ENCODE data around the gene LGALS3BP. TPM values are rescaled to one million over a fixed set of nuclear protein-coding genes. Genes with fewer than 3 reads are reported as not detected.

LGALS3BP gene
- total and polyA plus RNA-seq, 4 donors: 70.7 to 174 (median 133) TPM

- no peak overlapping the region for H3K4me3 ChIP-seq (ENCODE audit: low read length in 2 of 2)
- intact Hi-C loops (cut with DNase I): no loop called here
- ATAC-seq (ENCODE audit: low FRiP score): no peak
- H3K9me3 ChIP-seq (ENCODE audit: control insufficient read depth, low read length): no peaks in the 10 kb centered on the region
- 92 to 94% methylated on average over 22 of the region's 22 CpGs for WGBS, 2 donors
- H3K27me3 ChIP-seq (ENCODE audit: control insufficient read depth in 1 of 2, insufficient read depth in 2 of 2, low read length in 1 of 2): no peaks in the 10 kb centered on the region
- H3K4me1 ChIP-seq (ENCODE audit: control insufficient read depth in 1 of 2, insufficient read depth in 2 of 2, low read length in 2 of 2): no peaks in the 10 kb centered on the region
- no peak overlapping the region for H3K27ac ChIP-seq (ENCODE audit: low read depth in 1 of 2, low read length in 2 of 2)
- DNase-seq: peak; percentile 38 to 66
- peaks cover 0 to 2% of the 10 kb centered on the region in 2 donors for H3K36me3 ChIP-seq (ENCODE audit: control insufficient read depth in 1 of 2, insufficient read depth in 2 of 2, low read length in 1 of 2)
Observed at GRCh38 chr17:78991906-78992532, 12.3 kb upstream of the LGALS3BP start.

GRCh38 chr17:78991017-78991738 lies 11.5 kb upstream of the LGALS3BP start:
- WGBS, 2 donors: 93 to 94% methylated on average over 33 of the region's 33 CpGs
- peak; percentile 45 to 65 for DNase-seq
- ATAC-seq (ENCODE audit: low FRiP score): no peak
- H3K4me1 ChIP-seq (ENCODE audit: control insufficient read depth in 1 of 2, insufficient read depth in 2 of 2, low read length in 2 of 2): no peaks in the 10 kb centered on the region
- no peak overlapping the region for H3K4me3 ChIP-seq (ENCODE audit: low read length in 2 of 2)
- no peaks in the 10 kb centered on the region for H3K27me3 ChIP-seq (ENCODE audit: control insufficient read depth in 1 of 2, insufficient read depth in 2 of 2, low read length in 1 of 2)
- intact Hi-C loops (cut with DNase I): no loop called here
- no peaks in the 10 kb centered on the region for H3K9me3 ChIP-seq (ENCODE audit: control insufficient read depth, low read length)
- H3K36me3 ChIP-seq (ENCODE audit: control insufficient read depth in 1 of 2, insufficient read depth in 2 of 2, low read length in 1 of 2): peaks cover 0 to 2% of the 10 kb centered on the region in 2 donors
- H3K27ac ChIP-seq (ENCODE audit: low read depth in 1 of 2, low read length in 2 of 2): no peak overlapping the region

GRCh38 chr17:78990349-78991016 lies 10.8 kb upstream of the LGALS3BP start:
- DNase-seq: peak; percentile 36 to 76
- H3K27me3 ChIP-seq (ENCODE audit: control insufficient read depth in 1 of 2, insufficient read depth in 2 of 2, low read length in 1 of 2): no peaks in the 10 kb centered on the region
- WGBS, 2 donors: 95 to 96% methylated on average over 29 of the region's 29 CpGs
- intact Hi-C loops (cut with DNase I): no loop called here
- H3K4me3 ChIP-seq (ENCODE audit: low read length in 2 of 2): no peak overlapping the region
- peaks cover 0 to 2% of the 10 kb centered on the region in 2 donors for H3K36me3 ChIP-seq (ENCODE audit: control insufficient read depth in 1 of 2, insufficient read depth in 2 of 2, low read length in 1 of 2)
- no peak overlapping the region for H3K27ac ChIP-seq (ENCODE audit: low read depth in 1 of 2, low read length in 2 of 2)
- no peak for ATAC-seq (ENCODE audit: low FRiP score)
- no peaks in the 10 kb centered on the region for H3K4me1 ChIP-seq (ENCODE audit: control insufficient read depth in 1 of 2, insufficient read depth in 2 of 2, low read length in 2 of 2)
- H3K9me3 ChIP-seq (ENCODE audit: control insufficient read depth, low read length): no peaks in the 10 kb centered on the region

GRCh38 chr17:78988152-78988551 lies 8.4 kb upstream of the LGALS3BP start:
- no peak overlapping the region for H3K4me3 ChIP-seq (ENCODE audit: low read length in 2 of 2)
- H3K4me1 ChIP-seq (ENCODE audit: control insufficient read depth in 1 of 2, insufficient read depth in 2 of 2, low read length in 2 of 2): no peaks in the 10 kb centered on the region
- no peaks in the 10 kb centered on the region for H3K9me3 ChIP-seq (ENCODE audit: control insufficient read depth, low read length)
- ATAC-seq (ENCODE audit: low FRiP score) (no peak), DNase-seq (no peak)
- intact Hi-C loops (cut with DNase I): no loop called here
- 50 to 56% methylated on average over 6 of the region's 6 CpGs for WGBS, 2 donors
- H3K27me3 ChIP-seq (ENCODE audit: control insufficient read depth in 1 of 2, insufficient read depth in 2 of 2, low read length in 1 of 2): no peaks in the 10 kb centered on the region
- no peak overlapping the region for H3K27ac ChIP-seq (ENCODE audit: low read depth in 1 of 2, low read length in 2 of 2)
- H3K36me3 ChIP-seq (ENCODE audit: control insufficient read depth in 1 of 2, insufficient read depth in 2 of 2, low read length in 1 of 2): no peaks in the 10 kb centered on the region

GRCh38 chr17:78986649-78987328 lies 7.1 kb upstream of the LGALS3BP start:
- DNase-seq: no peak
- peak; percentile 64 for ATAC-seq (ENCODE audit: low FRiP score)
- WGBS, 2 donors: 12 to 16% methylated on average over 15 of the region's 15 CpGs

GRCh38 chr17:78986048-78986648 lies 6.4 kb upstream of the LGALS3BP start:
- 31 to 34% methylated on average over 6 of the region's 6 CpGs for WGBS, 2 donors
- Histone ChIP-seq H3K9me3 (ENCODE audit: control insufficient read depth, low read length) (no peaks in the 10 kb centered on the region), H3K4me1 (ENCODE audit: control insufficient read depth in 1 of 2, insufficient read depth in 2 of 2, low read length in 2 of 2) (no peaks in the 10 kb centered on the region), H3K27ac (ENCODE audit: low read depth in 1 of 2, low read length in 2 of 2) (no peak overlapping the region), H3K36me3 (ENCODE audit: control insufficient read depth in 1 of 2, insufficient read depth in 2 of 2, low read length in 1 of 2) (no peaks in the 10 kb centered on the region), H3K27me3 (ENCODE audit: control insufficient read depth in 1 of 2, insufficient read depth in 2 of 2, low read length in 1 of 2) (no peaks in the 10 kb centered on the region), H3K4me3 (ENCODE audit: low read length in 2 of 2) (no peak overlapping the region)
- DNase-seq (no peak), ATAC-seq (ENCODE audit: low FRiP score) (peak; percentile 73)
- intact Hi-C loops (cut with DNase I): no loop called here

More at GRCh38 chr17:78986649-78987328, 7.1 kb upstream of the LGALS3BP start:
- Histone ChIP-seq H3K4me1 (ENCODE audit: control insufficient read depth in 1 of 2, insufficient read depth in 2 of 2, low read length in 2 of 2) (no peaks in the 10 kb centered on the region), H3K27me3 (ENCODE audit: control insufficient read depth in 1 of 2, insufficient read depth in 2 of 2, low read length in 1 of 2) (no peaks in the 10 kb centered on the region), H3K36me3 (ENCODE audit: control insufficient read depth in 1 of 2, insufficient read depth in 2 of 2, low read length in 1 of 2) (no peaks in the 10 kb centered on the region), H3K9me3 (ENCODE audit: control insufficient read depth, low read length) (no peaks in the 10 kb centered on the region), H3K27ac (ENCODE audit: low read depth in 1 of 2, low read length in 2 of 2) (peak overlapping the region in 1 of 2 donors; percentile 21), H3K4me3 (ENCODE audit: low read length in 2 of 2) (peak overlapping the region in 1 of 2 donors; percentile 5)
- intact Hi-C loops (cut with DNase I): no loop called here

- no peak overlapping the region for H3K27ac ChIP-seq (ENCODE audit: low read depth in 1 of 2, low read length in 2 of 2)
- no peaks in the 10 kb centered on the region for H3K9me3 ChIP-seq (ENCODE audit: control insufficient read depth, low read length)
- intact Hi-C loops (cut with DNase I): no loop called here
- ATAC-seq (ENCODE audit: low FRiP score) (no peak), DNase-seq (no peak)
- no peaks in the 10 kb centered on the region for H3K36me3 ChIP-seq (ENCODE audit: control insufficient read depth in 1 of 2, insufficient read depth in 2 of 2, low read length in 1 of 2)
- H3K4me3 ChIP-seq (ENCODE audit: low read length in 2 of 2): no peak overlapping the region
- 94 to 95% methylated on average over 5 of the region's 5 CpGs for WGBS, 2 donors
- H3K4me1 ChIP-seq (ENCODE audit: control insufficient read depth in 1 of 2, insufficient read depth in 2 of 2, low read length in 2 of 2): no peaks in the 10 kb centered on the region
- no peaks in the 10 kb centered on the region for H3K27me3 ChIP-seq (ENCODE audit: control insufficient read depth in 1 of 2, insufficient read depth in 2 of 2, low read length in 1 of 2)
Observed at GRCh38 chr17:78985395-78985794, 5.7 kb upstream of the LGALS3BP start.

Measured in aorta (tissue), 5 donors.